IPS-18c (cell line): Measurements from ENCODE around the gene SH2D1B.
"Not testable (repeated sequence)": the region's sequence is repeated elsewhere in the genome, so short reads cannot be mapped to it uniquely, and the experiment has no call there.

Experiments
- H3K4me3 ChIP-seq: 2 replicates; pipeline ENCODE4 v1.7.0; 2013; ENCODE audit warnings: low read depth, mild to moderate bottlenecking, low read length, moderate library complexity; ENCODE audit not compliant: insufficient read depth
- H3K9me3 ChIP-seq: one replicate; pipeline ENCODE4 v1.6.1; 2013; ENCODE audit warnings: mild to moderate bottlenecking, low read length, moderate library complexity; ENCODE audit not compliant: control insufficient read depth, insufficient read depth

SH2D1B gene, protein sequence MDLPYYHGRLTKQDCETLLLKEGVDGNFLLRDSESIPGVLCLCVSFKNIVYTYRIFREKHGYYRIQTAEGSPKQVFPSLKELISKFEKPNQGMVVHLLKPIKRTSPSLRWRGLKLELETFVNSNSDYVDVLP

GRCh38 chr1:162412002-162412401 lies at the start of gene SH2D1B:
Gene SH2D1B, minus strand, starts transcription at chr1:162412136. Its CDS starts 120 bp downstream, at chr1:162412016.
- Histone ChIP-seq H3K4me3 (no peak within 1 kb of the TSS), H3K9me3 (no peaks in the 10 kb centered on the region)

- H3K9me3 ChIP-seq = no peaks in the 10 kb centered on the region
- H3K4me3 ChIP-seq = no peak overlapping the region
Observed at GRCh38 chr1:162458236-162458635, 46.3 kb upstream of the SH2D1B start.

GRCh38 chr1:162456323-162456722 lies 44.4 kb upstream of the SH2D1B start:
- Histone ChIP-seq H3K9me3 (no peaks in the 10 kb centered on the region), H3K4me3 (no peak overlapping the region)

- not testable (repeated sequence) for H3K9me3 ChIP-seq, H3K4me3 ChIP-seq
Observed at GRCh38 chr1:162454361-162454760, 42.4 kb upstream of the SH2D1B start.

DNA sequence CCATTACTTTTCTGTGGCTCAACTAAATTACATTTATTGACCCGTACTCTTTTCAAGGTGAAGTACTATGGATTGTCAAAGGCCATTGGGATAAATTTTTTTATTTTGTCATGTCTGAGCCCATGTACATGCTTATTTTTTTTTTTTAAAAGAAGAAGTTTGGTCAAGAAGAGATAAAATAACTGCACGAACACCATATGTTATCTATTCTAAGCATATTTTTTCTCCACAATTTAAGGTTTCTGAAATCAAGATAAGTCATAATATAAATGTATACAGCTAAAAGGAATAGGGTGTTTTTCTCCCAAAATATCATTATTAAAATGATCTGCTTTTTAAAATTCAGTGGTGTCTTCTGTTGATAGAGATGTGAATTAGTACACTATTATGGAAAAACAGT lies 35.0 kb upstream of the SH2D1B start:
- H3K4me3 ChIP-seq = no peak overlapping the region
- H3K9me3 ChIP-seq = no peaks in the 10 kb centered on the region

- Histone ChIP-seq H3K4me3 (no peak overlapping the region), H3K9me3 (no peaks in the 10 kb centered on the region)
Observed at GRCh38 chr1:162444903-162445302, 33.0 kb upstream of the SH2D1B start.

- H3K4me3 ChIP-seq = not testable (repeated sequence)
Observed at GRCh38 chr1:162432977-162433713, 21.2 kb upstream of the SH2D1B start.

DNA sequence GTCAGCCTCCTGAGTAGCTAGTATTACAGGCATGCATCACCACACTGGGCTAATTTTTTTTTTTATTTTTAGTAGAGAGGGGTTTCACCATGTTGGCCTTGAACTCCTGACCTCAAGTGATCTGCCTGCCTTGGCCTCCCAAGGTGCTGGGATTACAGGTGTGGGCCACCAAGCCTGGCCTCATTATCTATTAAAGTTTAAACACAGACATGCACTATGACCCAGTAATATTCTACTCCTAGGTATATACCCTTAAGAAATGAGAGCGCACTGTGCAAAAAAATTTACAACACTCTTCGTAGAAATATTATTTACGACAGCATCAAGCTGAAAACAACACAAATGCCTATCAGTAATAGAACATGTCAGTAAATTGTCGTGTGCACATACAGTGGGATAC lies 18.6 kb upstream of the SH2D1B start:
- Histone ChIP-seq H3K9me3 (no peaks in the 10 kb centered on the region), H3K4me3 (no peak overlapping the region)

More at GRCh38 chr1:162432977-162433713, 21.2 kb upstream of the SH2D1B start:
- not testable (repeated sequence) for H3K9me3 ChIP-seq

DNA sequence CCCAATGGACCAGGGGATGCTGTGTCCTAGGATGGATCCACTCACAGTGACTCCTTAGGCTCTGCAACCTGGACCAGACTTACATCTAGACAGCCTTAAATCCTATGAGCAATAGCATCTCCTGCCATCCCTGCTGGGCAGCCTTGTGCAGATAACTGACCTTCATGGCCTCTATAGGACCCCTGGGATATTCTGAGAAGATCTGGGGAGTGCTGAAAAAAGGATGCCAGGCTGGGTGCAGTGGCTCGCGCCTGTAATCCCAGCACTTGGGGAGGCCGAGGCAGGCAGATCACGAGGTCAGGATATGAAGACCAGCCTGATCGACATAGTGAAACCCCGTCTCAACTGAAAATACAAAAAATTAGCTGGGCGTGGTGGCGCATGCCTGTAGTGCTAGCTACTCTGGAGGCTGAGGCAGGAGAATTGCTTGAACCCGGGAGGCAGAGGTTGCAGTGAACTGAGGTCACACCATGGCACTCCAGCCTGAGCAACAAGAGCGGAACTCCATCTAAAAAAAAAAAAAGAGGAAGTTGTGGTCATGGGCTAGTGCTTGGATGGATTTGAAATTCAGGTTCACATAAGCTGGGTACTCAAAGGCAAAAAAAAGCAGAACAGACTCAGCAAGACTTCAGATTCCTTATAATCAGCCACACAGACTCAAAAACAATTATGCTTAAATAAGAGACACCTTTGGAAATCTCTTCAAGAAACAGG lies 10.9 kb upstream of the SH2D1B start:
- no peaks in the 10 kb centered on the region for H3K9me3 ChIP-seq
- H3K4me3 ChIP-seq = no peak overlapping the region

GRCh38 chr1:162421258-162422164 lies 9.6 kb upstream of the SH2D1B start:
- Histone ChIP-seq H3K4me3 (no peak overlapping the region), H3K9me3 (no peaks in the 10 kb centered on the region)

DNA sequence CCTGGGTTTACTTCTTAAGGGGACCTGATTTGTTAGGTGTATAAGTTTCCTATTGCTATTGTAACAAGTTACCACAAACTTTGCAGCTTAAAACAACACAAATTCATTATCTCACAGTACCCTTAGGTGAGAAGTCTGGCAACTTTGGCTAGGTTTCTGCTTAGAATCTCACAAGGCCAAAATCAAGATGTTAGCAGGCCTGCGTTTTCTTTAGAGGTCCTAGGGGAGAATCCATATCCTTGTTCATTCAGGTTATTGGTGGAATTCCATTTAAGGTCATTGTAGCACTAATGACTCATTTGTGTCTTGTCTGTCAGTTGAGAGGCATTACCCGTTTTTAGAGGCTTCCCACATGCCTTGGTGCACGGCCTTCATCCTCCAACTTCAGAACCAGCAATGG lies 8.2 kb upstream of the SH2D1B start:
- H3K9me3 ChIP-seq = no peaks in the 10 kb centered on the region
- H3K4me3 ChIP-seq = no peak overlapping the region

DNA sequence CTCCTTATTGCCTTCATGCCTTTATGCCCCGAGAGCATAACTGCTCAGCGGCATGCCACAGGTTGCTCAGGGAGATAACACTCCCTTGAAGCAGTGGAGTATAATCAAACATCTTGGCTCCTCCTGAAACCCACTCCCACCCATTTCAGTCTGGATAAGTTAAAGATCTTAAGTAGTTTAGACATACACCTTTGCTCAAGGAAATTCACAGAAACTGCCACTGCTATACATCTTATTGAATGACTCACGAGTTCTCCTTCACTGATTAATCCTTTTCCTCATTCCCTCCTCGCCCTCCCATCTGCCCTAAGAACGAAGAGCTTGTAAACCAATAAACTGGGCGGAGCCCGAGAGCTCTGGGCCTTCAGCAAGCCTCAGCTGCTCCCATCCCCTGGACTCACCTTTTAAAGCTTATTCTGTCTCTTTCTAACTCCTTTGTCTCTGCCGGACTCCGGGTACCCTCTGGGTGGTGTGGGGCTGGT lies 7.6 kb upstream of the SH2D1B start:
- not testable (repeated sequence) for H3K9me3 ChIP-seq, H3K4me3 ChIP-seq

DNA sequence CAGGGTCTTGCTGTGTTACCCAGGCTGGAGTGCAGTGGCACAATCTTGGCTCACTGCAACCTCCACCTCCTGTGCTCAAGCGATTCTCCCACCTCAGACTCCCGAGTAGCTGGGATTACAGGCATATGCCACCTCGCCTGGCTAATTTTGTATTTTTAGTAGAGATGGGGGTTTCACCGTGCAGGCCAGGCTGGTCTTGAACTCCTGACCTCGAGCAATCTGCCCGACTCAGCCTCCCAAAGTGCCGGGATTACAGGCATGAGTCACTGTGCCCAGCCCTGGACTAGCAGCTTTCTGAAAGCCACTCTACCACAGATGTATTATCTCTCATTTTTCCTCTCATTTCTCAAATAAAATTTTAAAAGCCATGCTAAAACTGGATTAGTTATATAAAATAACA lies 6.6 kb upstream of the SH2D1B start:
- not testable (repeated sequence) for H3K4me3 ChIP-seq, H3K9me3 ChIP-seq

GRCh38 chr1:162417650-162418049 lies 5.7 kb upstream of the SH2D1B start:
- H3K4me3 ChIP-seq = no peak overlapping the region
- H3K9me3 ChIP-seq = no peaks in the 10 kb centered on the region

DNA sequence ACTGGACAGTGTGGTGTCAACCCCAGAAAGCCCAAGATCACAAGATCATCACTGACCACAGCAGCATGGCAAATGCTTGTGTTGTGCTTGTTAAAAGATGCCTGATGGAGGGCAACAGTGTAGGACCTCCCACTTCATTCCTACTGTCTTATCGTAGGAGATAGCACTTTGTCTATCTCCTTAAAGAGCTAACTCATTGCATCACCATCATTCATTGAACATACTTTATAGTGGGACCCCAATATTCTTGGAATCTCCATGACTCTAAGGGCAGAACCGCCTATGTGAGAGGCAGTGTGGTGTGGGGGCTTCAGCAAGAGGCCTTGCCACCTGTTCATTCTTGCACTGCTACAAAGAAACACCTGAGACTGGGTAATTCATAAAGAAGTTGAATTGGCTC lies 5.0 kb upstream of the SH2D1B start:
- Histone ChIP-seq H3K9me3 (no peaks in the 10 kb centered on the region), H3K4me3 (no peak overlapping the region)

DNA sequence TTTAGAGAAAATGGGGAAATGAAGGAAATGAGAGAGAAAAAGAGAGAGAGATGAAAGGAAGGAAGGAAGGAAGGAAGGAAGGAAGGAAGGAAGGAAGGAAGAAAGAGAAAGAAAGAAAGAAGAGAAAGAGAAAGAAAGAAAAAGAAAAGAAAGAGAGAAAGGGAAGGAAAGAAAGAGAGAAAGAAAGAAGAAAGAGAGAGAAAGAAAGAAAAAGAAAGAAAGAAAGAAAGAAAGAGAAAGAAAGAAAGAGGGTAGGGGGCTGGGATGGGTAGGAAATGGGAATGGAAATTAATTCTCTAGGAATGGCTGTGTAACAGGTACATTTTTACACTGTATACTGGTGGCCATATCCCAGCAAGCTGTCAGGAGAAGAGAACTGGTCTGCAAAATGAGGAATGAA lies 4.3 kb upstream of the SH2D1B start:
- Histone ChIP-seq H3K4me3 (no peak overlapping the region), H3K9me3 (no peaks in the 10 kb centered on the region)

DNA sequence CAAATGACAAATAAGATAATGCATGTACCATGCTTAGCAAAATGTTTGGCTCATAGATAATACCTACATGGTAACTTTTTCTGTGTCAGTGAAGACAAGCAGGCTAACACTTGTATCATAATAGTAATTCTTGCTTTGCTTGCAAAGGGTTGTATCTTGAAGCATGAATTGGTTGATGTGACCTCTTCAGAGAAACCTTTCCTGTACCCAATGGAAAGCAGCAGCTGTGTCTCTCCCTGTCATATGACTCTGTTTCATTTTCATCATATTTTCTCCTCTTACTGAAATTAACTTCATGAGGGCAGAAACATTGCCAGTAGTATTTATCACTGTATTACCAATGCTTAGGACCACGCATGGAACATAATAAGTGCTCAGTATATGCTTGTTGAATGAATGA lies 4.4 kb downstream of the SH2D1B start:
- H3K9me3 ChIP-seq = no peaks in the 10 kb centered on the region
- no peak overlapping the region for H3K4me3 ChIP-seq
